Measurements from ENCODE around the gene DAP.

- TF ChIP-seq CTCF (IDR thresholded peaks at IDR 0.05) (no peak), POLR2AphosphoS5 (IDR thresholded peaks at IDR 0.05) (no peak)
Measured at GRCh38 chr5:10753178-10753577, 7.9 kb downstream of the DAP start.
